Spleen (tissue), 7 donors: ENCODE data around the gene FN1.

Experiments used
- CTCF ChIP-seq, 11 experiments: fragments of 200-600 bp in 7 of 11; fragments of 450-650 bp in 4 of 11; sonication (generic) in 4 of 11; IDR thresholded peaks in 8 of 11; conservative IDR thresholded peaks in 3 of 11; 1 replicate in 7 of 11; 2 replicates in 4 of 11; pipeline versions ENCODE4 v1.4.0 to v1.8.0; 2016 to 2021; ENCODE audit warnings: antibody characterized with exemption in 11 of 11, inconsistent platforms in 4 of 11, mild to moderate bottlenecking in 1 of 11
- POLR2A ChIP-seq, 3 donors: fragments of 450-650 bp; IDR thresholded peaks; one replicate each; pipeline ENCODE4 v1.5.1; 2017; ENCODE audit warnings: antibody characterized with exemption in 3 of 3, mild to moderate bottlenecking in 1 of 3
- donor health status: DM: no; HTN: no; CAD: no; lungs with moderate emphysema.
- donor health status: DM: no; HTN: no; CAD: no.
- donor health status: DM: no; HTN: no; CAD: no.

DNA sequence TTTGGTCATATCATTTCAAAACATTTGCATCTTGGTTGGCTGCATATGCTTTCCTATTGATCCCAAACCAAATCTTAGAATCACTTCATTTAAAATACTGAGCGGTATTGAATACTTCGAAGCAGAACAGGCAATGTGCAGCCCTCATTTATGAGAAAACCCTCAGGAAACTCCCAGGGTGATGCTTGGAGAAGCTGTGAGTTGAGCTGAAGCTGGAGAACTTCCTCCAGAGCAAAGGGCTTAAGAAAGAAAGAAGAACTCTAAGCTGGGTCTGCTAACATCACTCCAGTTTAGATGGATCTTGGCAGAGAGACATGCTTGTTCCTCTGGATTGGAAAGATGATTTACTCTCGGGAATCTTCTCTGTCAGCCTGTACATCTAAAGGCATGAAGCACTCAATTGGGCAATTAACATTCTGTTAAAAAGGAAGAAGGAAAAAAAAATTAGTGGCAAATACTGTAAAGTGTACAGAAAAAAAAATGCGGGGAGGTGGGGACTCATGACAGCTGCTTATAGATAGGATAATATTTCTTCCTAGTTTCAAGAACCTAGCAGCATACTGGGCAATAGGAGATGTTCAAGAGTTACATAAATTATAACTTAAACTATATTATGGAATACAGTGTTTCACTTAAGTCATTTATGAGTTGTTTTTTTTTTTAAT is 74.5 kb downstream of the FN1 start:
- no peak for TF ChIP-seq CTCF (IDR thresholded peaks at IDR 0.05 in 8 of 11, conservative IDR thresholded peaks at IDR 0.05 in 3 of 11)
- no peak for TF ChIP-seq POLR2A (IDR thresholded peaks at IDR 0.05)
